SK-N-SH treated with all-trans-retinoic acid at 6 μM for 48 hours (cell line): ENCODE data around the gene BMPR1B.

ENCODE experiments used
- ATAC-seq: fragments of 200-7000 bp; cut with Tn5 transposase; 3 replicates; pipeline ENCODE4 v1.9.1; 2020; ENCODE audit warnings: mild to moderate bottlenecking, moderate library complexity
- ARNTL ChIP-seq: fragments of 450-650 bp; formaldehyde crosslinking; IDR thresholded peaks from 2 replicates; pipeline ENCODE4 v1.5.0; 2020; ENCODE audit warnings: low read depth, mild to moderate bottlenecking, moderate library complexity, borderline replicate concordance
- BACH2 ChIP-seq: fragments of 250-450 bp; sonication (Bioruptor Pico); IDR thresholded peaks from 2 replicates; pipeline ENCODE4 v1.9.0; 2021; ENCODE audit warnings: mild to moderate bottlenecking, borderline replicate concordance
- CREB5 ChIP-seq: fragments of 250-450 bp; sonication (Bioruptor Pico); IDR thresholded peaks from 2 replicates; pipeline ENCODE4 v1.5.1; 2020; ENCODE audit warnings: low read depth, mild to moderate bottlenecking, moderate library complexity
- CSDC2 ChIP-seq: fragments of 250-450 bp; sonication (Bioruptor Pico); IDR thresholded peaks from 2 replicates; pipeline ENCODE4 v1.5.0; 2020; ENCODE audit warnings: mild to moderate bottlenecking, moderate library complexity
- CSRNP3 ChIP-seq: fragments of 250-450 bp; sonication (Bioruptor Pico); IDR thresholded peaks from 2 replicates; pipeline ENCODE4 v1.5.1; 2021; ENCODE audit warnings: mild to moderate bottlenecking, moderate library complexity
- ESRRG ChIP-seq: fragments of 250-450 bp; sonication (Bioruptor Pico); IDR thresholded peaks from 2 replicates; pipeline ENCODE4 v1.6.1; 2021; ENCODE audit warnings: mild to moderate bottlenecking
- GLIS3 ChIP-seq: fragments of 250-450 bp; sonication (Bioruptor Pico); IDR thresholded peaks from 2 replicates; pipeline ENCODE4 v1.5.0; 2020; ENCODE audit warnings: mild to moderate bottlenecking, moderate library complexity
- ISL1 ChIP-seq: fragments of 250-450 bp; sonication (Bioruptor Pico); IDR thresholded peaks from 2 replicates; pipeline ENCODE4 v2.1.2; 2022; ENCODE audit warnings: mild to moderate bottlenecking, moderate library complexity
- PATZ1 ChIP-seq: fragments of 250-450 bp; sonication (Bioruptor Pico); IDR thresholded peaks from 2 replicates; pipeline ENCODE4 v1.8.0; 2020; ENCODE audit warnings: mild to moderate bottlenecking, moderate library complexity, borderline replicate concordance
- POU6F1 ChIP-seq: fragments of 250-450 bp; sonication (Bioruptor Pico); IDR thresholded peaks from 2 replicates; pipeline ENCODE4 v1.8.0; 2021; ENCODE audit warnings: low read depth, mild to moderate bottlenecking, moderate library complexity, borderline replicate concordance
- PPARA ChIP-seq: fragments of 250-450 bp; sonication (Bioruptor Pico); IDR thresholded peaks from 2 replicates; pipeline ENCODE4 v1.5.0; 2020; ENCODE audit warnings: mild to moderate bottlenecking, borderline replicate concordance
- RARB ChIP-seq: fragments of 250-450 bp; sonication (Bioruptor Pico); IDR thresholded peaks from 2 replicates; pipeline ENCODE4 v1.8.0; 2021; ENCODE audit warnings: mild to moderate bottlenecking, moderate library complexity
- SNAI2 ChIP-seq: fragments of 250-450 bp; sonication (Bioruptor Pico); IDR thresholded peaks from 2 replicates; pipeline ENCODE4 v1.5.0; 2020; ENCODE audit warnings: mild to moderate bottlenecking, moderate library complexity
- TOX ChIP-seq: fragments of 250-450 bp; sonication (Bioruptor Pico); IDR thresholded peaks from 2 replicates; pipeline ENCODE4 v1.8.0; 2021; ENCODE audit warnings: mild to moderate bottlenecking, moderate library complexity, borderline replicate concordance
- TSHZ2 ChIP-seq: fragments of 250-450 bp; sonication (Bioruptor Pico); IDR thresholded peaks from 2 replicates; pipeline ENCODE4 v1.5.0; 2020; ENCODE audit warnings: mild to moderate bottlenecking, moderate library complexity
- ZC3H10 ChIP-seq: fragments of 250-450 bp; sonication (Bioruptor Pico); IDR thresholded peaks from 2 replicates; pipeline ENCODE4 v1.5.1; 2021; ENCODE audit warnings: mild to moderate bottlenecking, moderate library complexity
- ZFP30 ChIP-seq: fragments of 450-650 bp; formaldehyde crosslinking; IDR thresholded peaks from 2 replicates; pipeline ENCODE4 v1.5.0; 2022; ENCODE audit warnings: mild to moderate bottlenecking, moderate library complexity
- ZNF565 ChIP-seq: fragments of 450-650 bp; formaldehyde crosslinking; conservative IDR thresholded peaks from 2 replicates; pipeline ENCODE4 v1.5.0; 2020; ENCODE audit warnings: low read depth, mild to moderate bottlenecking, moderate library complexity
- ZNF70 ChIP-seq: fragments of 450-650 bp; formaldehyde crosslinking; IDR thresholded peaks from 2 replicates; pipeline ENCODE4 v1.5.0; 2020; ENCODE audit warnings: mild to moderate bottlenecking, moderate library complexity
- ZNF8 ChIP-seq: fragments of 450-650 bp; formaldehyde crosslinking; IDR thresholded peaks from 2 replicates; pipeline ENCODE4 v1.5.0; 2020; ENCODE audit warnings: mild to moderate bottlenecking, moderate library complexity

The BMPR1B gene

GRCh38 chr4:94726524-94727123, 31.1 kb upstream of the BMPR1B start:
- TF ChIP-seq PPARA: no peak
- no peak for TF ChIP-seq ISL1 (CRISPR knock-in tag)
- no peak for TF ChIP-seq ZC3H10
- TF ChIP-seq BACH2 (CRISPR knock-in tag): no peak
- TF ChIP-seq RARB (CRISPR knock-in tag): no peak
- TF ChIP-seq ZNF565 (CRISPR knock-in tag): no peak
- TF ChIP-seq CREB5 (CRISPR knock-in tag): no peak
- TF ChIP-seq ESRRG: no peak
- no peak for TF ChIP-seq TOX (CRISPR knock-in tag)
- TF ChIP-seq ARNTL (CRISPR knock-in tag): no peak
- no peak for TF ChIP-seq CSRNP3
- TF ChIP-seq POU6F1: no peak
- no peak for ATAC-seq

- TF ChIP-seq ISL1 (CRISPR knock-in tag) (no peak), RARB (CRISPR knock-in tag) (no peak), ARNTL (CRISPR knock-in tag) (no peak), ZNF70 (CRISPR knock-in tag) (no peak), ESRRG (no peak), ZNF8 (CRISPR knock-in tag) (no peak), PATZ1 (CRISPR knock-in tag) (no peak), ZFP30 (CRISPR knock-in tag) (no peak), CSDC2 (CRISPR knock-in tag) (no peak), GLIS3 (CRISPR knock-in tag) (no peak), TOX (CRISPR knock-in tag) (no peak), TSHZ2 (CRISPR knock-in tag) (no peak), SNAI2 (CRISPR knock-in tag) (no peak)
- TF ChIP-seq, all 23 proteins: peak for 0
- ATAC-seq: no peak
Observed at GRCh38 chr4:94728056-94728766, 29.5 kb upstream of the BMPR1B start.

- ATAC-seq: no peak
- TF ChIP-seq ZNF8 (CRISPR knock-in tag) (no peak), RARB (CRISPR knock-in tag) (no peak), CSRNP3 (no peak), POU6F1 (no peak), ZC3H10 (no peak), PATZ1 (CRISPR knock-in tag) (no peak), ESRRG (no peak), CREB5 (CRISPR knock-in tag) (no peak)
Observed at GRCh38 chr4:94732358-94732698, 25.4 kb upstream of the BMPR1B start.
